Amniotic epithelial cell (primary cell): ENCODE measurements around the gene NOS3.
"Not testable (repeated sequence)": the region's sequence is repeated elsewhere in the genome, so short reads cannot be mapped to it uniquely, and the experiment has no call there.

Source experiments
- DNase-seq: peaks from one replicate; pipeline ENCODE4 v3.0.0-alpha.2; 2010; ENCODE audit warnings: low read depth

The NOS3 gene

GRCh38 chr7:151038951-151039849, 48.4 kb downstream of the NOS3 start:
- DNase-seq = peak; percentile 87

GRCh38 chr7:151039850-151040548, 49.2 kb downstream of the NOS3 start:
- DNase-seq = peak; percentile 39

GRCh38 chr7:151040616-151041375, 50.0 kb downstream of the NOS3 start:
- no peak for DNase-seq

- not testable (repeated sequence) for DNase-seq
These were observed 52.6 kb downstream of the NOS3 start for GRCh38 chr7:151043449-151043848.

- DNase-seq = no peak
These were observed 53.1 kb downstream of the NOS3 start for GRCh38 chr7:151043959-151044358.

- no peak for DNase-seq
These were observed 54.4 kb downstream of the NOS3 start for GRCh38 chr7:151045262-151045661.

- no peak for DNase-seq
These were observed 55.1 kb downstream of the NOS3 start for GRCh38 chr7:151045967-151046366.

GRCh38 chr7:151046603-151047573, 56.1 kb downstream of the NOS3 start:
- DNase-seq = peak; percentile 69

GRCh38 chr7:151047976-151048815, 57.4 kb downstream of the NOS3 start, which contains the start of gene ASIC3:
Gene ASIC3 (plus strand): TSS chr7:151048531. CDS start chr7:151048886, 355 bp downstream.
- DNase-seq = no peak

GRCh38 chr7:151048911-151049463, 58.2 kb downstream of the NOS3 start:
- no peak for DNase-seq

- DNase-seq = peak; percentile 65
These were observed 60.3 kb downstream of the NOS3 start for GRCh38 chr7:151051108-151051507.

- DNase-seq = no peak
These were observed 62.3 kb downstream of the NOS3 start for GRCh38 chr7:151053096-151053495.

GRCh38 chr7:151053751-151054150, 62.9 kb downstream of the NOS3 start:
- DNase-seq = no peak

- no peak for DNase-seq
These were observed 65.5 kb downstream of the NOS3 start for GRCh38 chr7:151056283-151056665.

GRCh38 chr7:151056666-151057505, 66.1 kb downstream of the NOS3 start:
- no peak for DNase-seq

GRCh38 chr7:151057506-151057988, 66.7 kb downstream of the NOS3 start, which contains the start of gene CDK5:
Gene CDK5 (minus strand): TSS chr7:151057897. CDS start chr7:151057848, 49 bp downstream.
- peak; percentile 23 for DNase-seq

- peak; percentile 100 for DNase-seq
These were observed 67.4 kb downstream of the NOS3 start for GRCh38 chr7:151057989-151058780.
